Testis (tissue), 3 donors: ENCODE data around the gene GJA4. TPM values are rescaled to one million over a fixed set of nuclear protein-coding genes. Genes with fewer than 3 reads are reported as not detected.

Experiments
- DNase-seq: peaks from one replicate; pipeline ENCODE4 v3.0.0-alpha.2; 2019
- H3K27ac ChIP-seq, 2 donors: fragments of 200-600 bp; sonication (generic); one replicate each; pipeline ENCODE4 v1.5.1; 2019
- H3K27me3 ChIP-seq: fragments of 200-600 bp; sonication (generic); one replicate; pipeline ENCODE4 v1.5.1; 2019
- H3K36me3 ChIP-seq: fragments of 200-600 bp; sonication (generic); one replicate; pipeline ENCODE4 v1.5.1; 2017; ENCODE audit warnings: low read depth; ENCODE audit errors: missing control alignments
- H3K4me1 ChIP-seq: fragments of 200-600 bp; sonication (generic); one replicate; pipeline ENCODE4 v1.5.1; 2019
- H3K4me3 ChIP-seq, 2 donors: fragments of 200-600 bp; sonication (generic); one replicate each; pipeline ENCODE4 v1.5.1; 2017 to 2019
- H3K9me3 ChIP-seq: fragments of 200-600 bp; sonication (generic); one replicate; pipeline ENCODE4 v1.5.1; 2017
- POLR2A ChIP-seq: fragments of 450-650 bp; IDR thresholded peaks from one replicate; pipeline ENCODE4 v1.6.1; 2017; ENCODE audit warnings: antibody characterized with exemption, mild to moderate bottlenecking, moderate library complexity
- WGBS, 2 donors: methylation state at CpG; one replicate each; pipeline ENCODE4 v1.1.5; 2018; 5-methylcytosine and 5-hydroxymethylcytosine counted together
- intact Hi-C: fragments of 100-400 bp; cut with DNase I; formaldehyde crosslinking; loops from one replicate; pipeline ENCODE4 v1.15.1; 2023; ENCODE audit warnings: low total_unique reads
- polyA plus RNA-seq: library from polyadenylated mRNA; stranded (reverse); fragments of 350-450 nt; fragmentation: Illumina TruSeq; extraction: RNeasy Lipid Tissue Mini Kit (QIAGEN cat#74804); gene quantifications from one replicate; pipeline ENCODE4 v1.2.3, GENCODE V29; 2014; ENCODE audit warnings: low read depth, low replicate concordance; ENCODE audit not compliant: insufficient read depth
- total RNA-seq, 2 donors: library from RNA; depleted of rRNA; stranded (reverse); fragments of >200 nt; gene quantifications; one replicate each; pipeline ENCODE4 v1.2.3, GENCODE V29; 2016
- TF ChIP-seq, protein P1 (sequence below), 3 experiments: fragments of 450-650 bp in 2 of 3; fragments of 200-600 bp in 1 of 3; sonication (generic) in 1 of 3; IDR thresholded peaks; one replicate each; pipeline ENCODE4 v1.5.1; 2016 to 2019; ENCODE audit warnings: antibody characterized with exemption in 3 of 3, mild to moderate bottlenecking in 2 of 3, moderate library complexity in 1 of 3

Gene GJA4
- total and polyA plus RNA-seq, 3 donors from 2014 or later = 10.9 to 11.9 (median 11.3) TPM

DNA sequence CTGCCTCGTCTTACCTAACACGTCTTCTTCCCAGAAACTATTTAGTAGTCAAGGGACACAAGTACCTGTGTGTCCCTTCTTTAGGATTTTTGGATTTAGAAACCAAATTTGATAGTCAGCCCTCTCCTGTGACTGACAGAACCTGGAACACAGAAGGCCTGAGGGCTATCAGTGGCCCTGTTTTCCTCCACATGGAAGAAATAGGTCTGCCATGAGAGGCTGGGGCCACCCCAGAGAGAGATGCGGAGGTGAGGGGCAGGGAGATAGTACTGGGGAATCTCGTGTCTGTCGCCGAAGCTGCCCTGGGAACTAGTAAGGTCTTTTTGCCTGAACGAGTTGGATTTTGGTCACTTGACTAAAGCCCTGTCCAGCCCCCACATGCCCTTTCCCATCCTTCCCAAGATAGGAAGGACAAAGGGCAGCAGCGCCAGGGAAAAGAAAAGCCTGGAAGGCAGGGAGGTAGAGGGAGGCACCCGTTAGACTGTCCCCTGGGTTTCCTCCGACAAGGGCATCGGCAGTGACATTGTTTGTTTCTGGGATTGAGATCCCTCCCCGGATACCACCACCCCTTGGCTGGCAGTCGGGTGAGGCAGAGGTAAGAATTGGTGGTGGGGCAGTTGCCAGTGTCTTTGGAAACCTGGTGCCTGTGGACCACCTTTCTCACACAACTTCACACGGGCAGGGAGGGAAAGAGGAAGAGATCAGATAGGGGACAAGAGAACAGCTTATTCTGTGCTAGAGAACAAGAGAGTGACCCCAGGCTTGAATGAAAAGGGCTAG is 46.9 kb downstream of the GJA4 start:
- Histone ChIP-seq H3K36me3 (no peaks in the 10 kb centered on the region), H3K4me1 (peaks cover 17% of the 10 kb centered on the region), H3K4me3 (no peak overlapping the region), H3K27me3 (no peaks in the 10 kb centered on the region), H3K27ac (no peak overlapping the region), H3K9me3 (no peaks in the 10 kb centered on the region)
- no peak for DNase-seq
- intact Hi-C loops = no loop called here
- no peak for TF ChIP-seq POLR2A
- TF ChIP-seq, protein P1, sequence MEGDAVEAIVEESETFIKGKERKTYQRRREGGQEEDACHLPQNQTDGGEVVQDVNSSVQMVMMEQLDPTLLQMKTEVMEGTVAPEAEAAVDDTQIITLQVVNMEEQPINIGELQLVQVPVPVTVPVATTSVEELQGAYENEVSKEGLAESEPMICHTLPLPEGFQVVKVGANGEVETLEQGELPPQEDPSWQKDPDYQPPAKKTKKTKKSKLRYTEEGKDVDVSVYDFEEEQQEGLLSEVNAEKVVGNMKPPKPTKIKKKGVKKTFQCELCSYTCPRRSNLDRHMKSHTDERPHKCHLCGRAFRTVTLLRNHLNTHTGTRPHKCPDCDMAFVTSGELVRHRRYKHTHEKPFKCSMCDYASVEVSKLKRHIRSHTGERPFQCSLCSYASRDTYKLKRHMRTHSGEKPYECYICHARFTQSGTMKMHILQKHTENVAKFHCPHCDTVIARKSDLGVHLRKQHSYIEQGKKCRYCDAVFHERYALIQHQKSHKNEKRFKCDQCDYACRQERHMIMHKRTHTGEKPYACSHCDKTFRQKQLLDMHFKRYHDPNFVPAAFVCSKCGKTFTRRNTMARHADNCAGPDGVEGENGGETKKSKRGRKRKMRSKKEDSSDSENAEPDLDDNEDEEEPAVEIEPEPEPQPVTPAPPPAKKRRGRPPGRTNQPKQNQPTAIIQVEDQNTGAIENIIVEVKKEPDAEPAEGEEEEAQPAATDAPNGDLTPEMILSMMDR (IDR thresholded peaks at IDR 0.05) = no peak
- WGBS, 2 donors = 72 to 90% methylated on average over 14 of the region's 14 CpGs

DNA sequence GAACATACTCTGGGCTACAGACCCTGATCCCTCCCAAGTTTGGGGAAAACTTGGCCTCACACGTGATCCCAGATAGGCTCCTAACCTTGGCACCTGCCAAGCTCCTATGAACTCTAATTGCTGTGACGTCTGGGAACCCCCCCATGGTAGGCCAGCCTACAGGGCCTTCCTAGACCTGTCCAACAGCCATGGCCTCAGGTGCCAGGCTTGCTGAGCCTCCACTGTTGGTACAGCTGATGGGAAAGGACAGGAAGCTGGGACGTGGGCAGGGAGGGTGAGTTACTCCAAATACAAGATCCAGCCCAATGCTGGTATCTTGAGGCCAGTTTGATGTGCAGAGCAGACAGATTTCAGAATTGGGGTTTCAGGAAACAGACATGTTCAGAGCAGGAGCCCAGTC is 47.6 kb downstream of the GJA4 start:
- Histone ChIP-seq H3K27ac (no peak overlapping the region), H3K27me3 (no peaks in the 10 kb centered on the region), H3K9me3 (no peaks in the 10 kb centered on the region), H3K4me3 (no peak overlapping the region), H3K4me1 (peaks cover 19% of the 10 kb centered on the region), H3K36me3 (no peaks in the 10 kb centered on the region)
- no peak for TF ChIP-seq POLR2A
- TF ChIP-seq, protein P1 (IDR thresholded peaks at IDR 0.05) = no peak
- intact Hi-C loops = no loop called here
- no peak for DNase-seq
- 83 to 91% methylated on average over 2 to 3 of the region's 3 CpGs for WGBS, 2 donors

DNA sequence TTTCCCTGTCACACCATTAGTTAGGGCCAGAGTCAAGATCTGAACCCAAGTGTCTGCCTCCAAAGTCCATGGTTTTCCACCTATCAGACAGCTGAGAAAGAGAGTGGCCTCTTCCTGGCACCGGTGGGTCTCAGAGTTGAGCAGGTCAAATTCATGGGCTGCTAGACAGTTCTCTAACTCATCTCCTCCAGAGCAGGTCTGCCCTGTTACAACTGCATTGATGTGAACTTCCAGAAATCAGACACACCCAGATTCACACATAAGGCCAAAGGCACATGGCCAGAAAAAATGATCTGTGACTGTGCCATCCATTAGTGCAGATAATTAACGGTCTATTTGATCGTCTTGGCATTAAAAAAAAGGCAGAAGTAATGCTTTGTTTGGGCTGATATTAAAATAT is 49.3 kb downstream of the GJA4 start:
- intact Hi-C loops = no loop called here
- no peak for TF ChIP-seq POLR2A
- TF ChIP-seq, protein P1 (IDR thresholded peaks at IDR 0.05) = no peak
- no peaks in the 10 kb centered on the region for H3K36me3 ChIP-seq
- H3K27ac ChIP-seq = no peak overlapping the region
- 60 to 89% methylated on average over 3 of the region's 3 CpGs for WGBS, 2 donors
- H3K4me1 ChIP-seq = peaks cover 19% of the 10 kb centered on the region
- H3K27me3 ChIP-seq = no peaks in the 10 kb centered on the region
- DNase-seq = no peak
- H3K9me3 ChIP-seq = no peaks in the 10 kb centered on the region
- no peak overlapping the region for H3K4me3 ChIP-seq

DNA sequence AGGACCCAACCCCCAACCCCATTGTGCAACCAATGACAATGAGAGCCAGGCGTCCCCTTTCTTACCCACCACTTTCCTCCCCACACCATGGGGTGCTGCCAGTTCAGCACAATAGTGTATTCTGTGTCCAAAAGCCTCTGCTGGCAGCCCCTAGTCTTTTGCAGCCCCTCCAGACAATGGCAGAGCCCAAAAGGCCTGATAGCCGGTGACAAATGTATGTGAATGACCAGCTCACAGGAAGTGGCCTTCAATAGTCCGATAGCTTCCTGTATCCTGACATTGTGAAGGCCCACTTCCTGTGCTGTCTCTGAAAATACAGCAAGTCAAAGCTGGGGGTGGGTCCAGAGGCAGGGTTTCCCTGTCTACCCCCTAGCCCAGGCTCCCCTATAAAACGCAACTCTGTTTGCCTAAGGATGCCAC is 50.2 kb downstream of the GJA4 start:
- intact Hi-C loops = no loop called here
- Histone ChIP-seq H3K27me3 (no peaks in the 10 kb centered on the region), H3K9me3 (no peaks in the 10 kb centered on the region), H3K4me1 (peaks cover 19% of the 10 kb centered on the region), H3K27ac (no peak overlapping the region), H3K4me3 (no peak overlapping the region), H3K36me3 (no peaks in the 10 kb centered on the region)
- 86 to 93% methylated on average over 4 of the region's 4 CpGs for WGBS, 2 donors
- TF ChIP-seq POLR2A = no peak
- TF ChIP-seq, protein P1 (IDR thresholded peaks at IDR 0.05) = no peak
- no peak for DNase-seq
